ENCODE results near the gene DCDC2C. TPM values are rescaled to one million over a fixed set of nuclear protein-coding genes. Genes with fewer than 3 reads are reported as not detected.

The DCDC2C gene
- total RNA-seq, 1 experiment from 2014 or later: not detected

DNA sequence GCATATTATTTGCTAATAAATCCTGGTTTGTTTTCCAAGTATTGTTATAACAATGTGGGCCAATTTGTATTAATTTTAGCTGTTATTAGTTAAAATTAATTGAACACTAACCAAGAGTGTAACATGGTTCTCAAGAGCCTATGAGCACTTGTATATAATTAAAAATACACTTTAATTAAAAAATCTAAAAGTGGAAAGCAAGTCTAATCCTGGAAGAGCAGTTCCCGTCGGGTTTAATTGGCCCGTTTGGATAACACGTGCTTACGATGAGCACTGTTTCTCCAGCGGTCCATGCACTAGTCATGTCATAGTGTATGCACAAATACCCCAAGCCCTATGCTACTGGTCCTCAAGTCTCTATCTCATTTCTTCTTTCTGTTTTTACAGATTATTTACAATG is 49.0 kb downstream of the DCDC2C start:
- Mint-ChIP-seq H3K36me3 (peaks cover 77% of the 10 kb centered on the region), H3K4me1 (no peaks in the 10 kb centered on the region), H3K27ac (no peak overlapping the region), H3K27me3 (ENCODE audit: low read depth) (peaks cover 17% of the 10 kb centered on the region), H3K4me3 (no peak overlapping the region), H3K9me3 (peaks cover 87% of the 10 kb centered on the region)
- ATAC-seq: no peak
- POLR2A ChIA-PET: no interaction called here
- no peak for TF ChIP-seq TEAD1 (CRISPR knock-in tag; IDR thresholded peaks at IDR 0.05)
- CTCF ChIA-PET: no interaction called here
- no peak for DNase-seq (ENCODE audit: low spot score)

DNA sequence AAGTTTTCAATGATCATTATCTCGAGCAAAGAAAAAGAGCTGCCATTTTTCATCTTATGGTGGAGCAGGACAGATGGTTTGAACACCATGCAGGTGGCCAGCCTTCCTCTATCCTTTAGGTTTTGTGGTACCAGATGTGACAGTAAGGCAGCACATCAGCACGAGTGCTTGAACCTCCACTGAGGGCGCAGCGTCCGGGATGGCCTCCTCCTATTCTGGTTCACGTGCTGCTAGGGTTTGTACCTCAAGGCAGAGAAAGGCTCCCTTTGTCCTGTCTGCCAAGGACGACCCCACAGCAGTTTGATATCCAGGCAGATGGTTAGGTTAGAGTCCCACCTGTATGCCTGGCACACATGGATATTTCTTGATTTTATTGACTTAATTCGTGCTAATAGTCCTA is 50.2 kb downstream of the DCDC2C start:
- ATAC-seq: no peak
- peaks cover 11% of the 10 kb centered on the region for H3K27me3 Mint-ChIP-seq (ENCODE audit: low read depth)
- H3K27ac Mint-ChIP-seq: no peak overlapping the region
- peaks cover 78% of the 10 kb centered on the region for H3K36me3 Mint-ChIP-seq
- DNase-seq (ENCODE audit: low spot score): no peak
- ChIA-PET CTCF (interaction anchor here (0.6 kb wide), 1 partner anchor 25 kb away, joined by 3 read pairs; no protein-coding TSS in a partner anchor), POLR2A (no interaction called here)
- H3K4me1 Mint-ChIP-seq: no peaks in the 10 kb centered on the region
- TF ChIP-seq PREB (CRISPR knock-in tag; IDR thresholded peaks at IDR 0.05; ENCODE audit: borderline replicate concordance): no peak
- TF ChIP-seq ZNF219 (CRISPR knock-in tag; IDR thresholded peaks at IDR 0.05; ENCODE audit: borderline replicate concordance): no peak
- TF ChIP-seq, protein P1, sequence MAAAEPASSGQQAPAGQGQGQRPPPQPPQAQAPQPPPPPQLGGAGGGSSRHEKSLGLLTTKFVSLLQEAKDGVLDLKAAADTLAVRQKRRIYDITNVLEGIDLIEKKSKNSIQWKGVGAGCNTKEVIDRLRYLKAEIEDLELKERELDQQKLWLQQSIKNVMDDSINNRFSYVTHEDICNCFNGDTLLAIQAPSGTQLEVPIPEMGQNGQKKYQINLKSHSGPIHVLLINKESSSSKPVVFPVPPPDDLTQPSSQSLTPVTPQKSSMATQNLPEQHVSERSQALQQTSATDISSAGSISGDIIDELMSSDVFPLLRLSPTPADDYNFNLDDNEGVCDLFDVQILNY (CRISPR knock-in tag; IDR thresholded peaks at IDR 0.05): no peak
- TF ChIP-seq JUN (CRISPR knock-in tag; IDR thresholded peaks at IDR 0.05): no peak
- TF ChIP-seq ZMAT4 (CRISPR knock-in tag; IDR thresholded peaks at IDR 0.05): no peak
- TF ChIP-seq, protein P2, sequence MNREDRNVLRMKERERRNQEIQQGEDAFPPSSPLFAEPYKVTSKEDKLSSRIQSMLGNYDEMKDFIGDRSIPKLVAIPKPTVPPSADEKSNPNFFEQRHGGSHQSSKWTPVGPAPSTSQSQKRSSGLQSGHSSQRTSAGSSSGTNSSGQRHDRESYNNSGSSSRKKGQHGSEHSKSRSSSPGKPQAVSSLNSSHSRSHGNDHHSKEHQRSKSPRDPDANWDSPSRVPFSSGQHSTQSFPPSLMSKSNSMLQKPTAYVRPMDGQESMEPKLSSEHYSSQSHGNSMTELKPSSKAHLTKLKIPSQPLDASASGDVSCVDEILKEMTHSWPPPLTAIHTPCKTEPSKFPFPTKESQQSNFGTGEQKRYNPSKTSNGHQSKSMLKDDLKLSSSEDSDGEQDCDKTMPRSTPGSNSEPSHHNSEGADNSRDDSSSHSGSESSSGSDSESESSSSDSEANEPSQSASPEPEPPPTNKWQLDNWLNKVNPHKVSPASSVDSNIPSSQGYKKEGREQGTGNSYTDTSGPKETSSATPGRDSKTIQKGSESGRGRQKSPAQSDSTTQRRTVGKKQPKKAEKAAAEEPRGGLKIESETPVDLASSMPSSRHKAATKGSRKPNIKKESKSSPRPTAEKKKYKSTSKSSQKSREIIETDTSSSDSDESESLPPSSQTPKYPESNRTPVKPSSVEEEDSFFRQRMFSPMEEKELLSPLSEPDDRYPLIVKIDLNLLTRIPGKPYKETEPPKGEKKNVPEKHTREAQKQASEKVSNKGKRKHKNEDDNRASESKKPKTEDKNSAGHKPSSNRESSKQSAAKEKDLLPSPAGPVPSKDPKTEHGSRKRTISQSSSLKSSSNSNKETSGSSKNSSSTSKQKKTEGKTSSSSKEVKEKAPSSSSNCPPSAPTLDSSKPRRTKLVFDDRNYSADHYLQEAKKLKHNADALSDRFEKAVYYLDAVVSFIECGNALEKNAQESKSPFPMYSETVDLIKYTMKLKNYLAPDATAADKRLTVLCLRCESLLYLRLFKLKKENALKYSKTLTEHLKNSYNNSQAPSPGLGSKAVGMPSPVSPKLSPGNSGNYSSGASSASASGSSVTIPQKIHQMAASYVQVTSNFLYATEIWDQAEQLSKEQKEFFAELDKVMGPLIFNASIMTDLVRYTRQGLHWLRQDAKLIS (CRISPR knock-in tag; IDR thresholded peaks at IDR 0.05; ENCODE audit: borderline replicate concordance): no peak
- TF ChIP-seq ATF2 (CRISPR knock-in tag; IDR thresholded peaks at IDR 0.05; ENCODE audit: borderline replicate concordance, low read depth): no peak
- TF ChIP-seq MLX (CRISPR knock-in tag; IDR thresholded peaks at IDR 0.05): no peak
- no peak for TF ChIP-seq ZNF512 (CRISPR knock-in tag; IDR thresholded peaks at IDR 0.05; ENCODE audit: borderline replicate concordance)
- no peak for TF ChIP-seq MYBL2 (CRISPR knock-in tag; IDR thresholded peaks at IDR 0.05)
- TF ChIP-seq ZNF532 (CRISPR knock-in tag; IDR thresholded peaks at IDR 0.05; ENCODE audit: borderline replicate concordance): no peak
- H3K9me3 Mint-ChIP-seq: peaks cover 87% of the 10 kb centered on the region
- H3K4me3 Mint-ChIP-seq: no peak overlapping the region

Data from WTC11 (cell line).